Skeletal muscle satellite cell (primary cell): ENCODE data around the gene EVC.

Source experiments
- H3K27me3 ChIP-seq: 2 replicates; pipeline ENCODE4 v1.7.0; 2013; ENCODE audit warnings: low read length; ENCODE audit not compliant: control insufficient read depth, insufficient read depth
- H3K36me3 ChIP-seq: 2 replicates; pipeline ENCODE4 v1.7.0; 2013; ENCODE audit warnings: mild to moderate bottlenecking, control low read depth, low read length; ENCODE audit not compliant: insufficient read depth
- H3K4me1 ChIP-seq: 2 replicates; pipeline ENCODE4 v1.7.0; 2013; ENCODE audit warnings: low read length; ENCODE audit not compliant: control insufficient read depth, insufficient read depth
- H3K4me2 ChIP-seq: 2 replicates; pipeline ENCODE4 v1.7.0; 2013; ENCODE audit warnings: mild to moderate bottlenecking, low read length
- H3K4me3 ChIP-seq: 2 replicates; pipeline ENCODE4 v1.7.0; 2013; ENCODE audit warnings: low read length
- H3K9ac ChIP-seq: 2 replicates; pipeline ENCODE4 v1.7.0; 2013; ENCODE audit warnings: mild to moderate bottlenecking, low read depth, low read length, moderate library complexity
- H3K9me3 ChIP-seq: replicated peaks from 2 replicates; pipeline ENCODE4 v1.7.0; 2013; ENCODE audit warnings: mild to moderate bottlenecking, control low read depth, low read length

Gene EVC

GRCh38 chr4:5797866-5798265 lies 86.9 kb downstream of the EVC start:
- Histone ChIP-seq H3K9ac (no peak overlapping the region), H3K4me1 (no peaks in the 10 kb centered on the region), H3K9me3 (no peaks in the 10 kb centered on the region), H3K4me2 (no peak overlapping the region), H3K36me3 (peaks cover 91% of the 10 kb centered on the region), H3K27me3 (no peaks in the 10 kb centered on the region), H3K4me3 (no peak overlapping the region)

GRCh38 chr4:5798462-5798861 lies 87.5 kb downstream of the EVC start:
- Histone ChIP-seq H3K36me3 (peaks cover 91% of the 10 kb centered on the region), H3K27me3 (no peaks in the 10 kb centered on the region), H3K4me2 (no peak overlapping the region), H3K4me1 (no peaks in the 10 kb centered on the region), H3K9ac (no peak overlapping the region), H3K9me3 (no peaks in the 10 kb centered on the region), H3K4me3 (no peak overlapping the region)

DNA sequence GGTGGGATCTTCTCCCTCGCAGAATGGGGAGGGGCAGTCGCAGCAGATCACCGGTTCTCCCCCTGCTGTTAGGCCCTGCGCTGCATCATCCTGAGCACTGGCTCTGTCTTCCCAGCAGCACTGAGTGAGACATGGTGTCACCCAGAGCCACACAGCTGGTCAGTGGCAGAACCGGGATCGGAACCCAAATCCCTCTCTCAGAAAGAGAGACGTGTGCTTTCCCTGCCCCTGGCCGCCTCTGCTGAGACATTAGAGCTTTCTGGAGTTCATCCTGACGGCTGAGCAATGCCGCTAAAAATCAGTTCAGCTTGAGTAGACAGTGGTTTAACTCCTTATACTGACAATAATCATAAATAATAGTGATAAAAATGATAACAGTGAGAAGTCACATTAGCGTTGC lies 87.9 kb downstream of the EVC start:
- Histone ChIP-seq H3K4me3 (no peak overlapping the region), H3K36me3 (peaks cover 89% of the 10 kb centered on the region)

GRCh38 chr4:5799406-5799805 lies 88.4 kb downstream of the EVC start:
- no peaks in the 10 kb centered on the region for H3K9me3 ChIP-seq
- no peak overlapping the region for H3K4me3 ChIP-seq
- no peaks in the 10 kb centered on the region for H3K4me1 ChIP-seq
- H3K4me2 ChIP-seq: no peak overlapping the region
- H3K27me3 ChIP-seq: no peaks in the 10 kb centered on the region
- H3K36me3 ChIP-seq: peaks cover 94% of the 10 kb centered on the region
- no peak overlapping the region for H3K9ac ChIP-seq

More for the DNA sequence above, 87.9 kb downstream of the EVC start:
- Histone ChIP-seq H3K4me1 (no peaks in the 10 kb centered on the region), H3K9ac (no peak overlapping the region), H3K9me3 (no peaks in the 10 kb centered on the region), H3K27me3 (no peaks in the 10 kb centered on the region), H3K4me2 (no peak overlapping the region)

DNA sequence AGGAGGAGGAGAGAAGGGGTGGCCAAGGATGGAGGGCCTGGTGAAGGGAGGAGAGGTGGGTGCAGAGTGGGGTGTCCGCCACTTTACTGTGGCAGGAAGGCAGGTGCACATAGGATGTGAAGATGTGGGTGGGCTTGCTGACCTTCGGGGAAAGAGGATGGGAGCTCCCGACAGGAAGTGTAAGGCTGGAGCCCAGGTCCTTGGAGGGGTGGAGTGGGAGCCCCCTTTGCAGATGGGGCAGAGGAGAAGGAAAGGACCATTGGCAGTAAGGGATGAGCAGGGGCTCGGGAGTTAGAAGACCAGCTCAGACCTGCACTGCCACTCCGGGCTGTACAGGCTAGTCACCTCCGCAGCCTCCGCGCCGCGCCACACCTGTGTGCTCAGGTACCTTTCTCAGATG lies 89.5 kb downstream of the EVC start:
- H3K4me3 ChIP-seq: no peak overlapping the region
- H3K4me2 ChIP-seq: no peak overlapping the region
- peaks cover 94% of the 10 kb centered on the region for H3K36me3 ChIP-seq
- no peak overlapping the region for H3K9ac ChIP-seq
- H3K9me3 ChIP-seq: no peaks in the 10 kb centered on the region
- no peaks in the 10 kb centered on the region for H3K27me3 ChIP-seq
- no peaks in the 10 kb centered on the region for H3K4me1 ChIP-seq

- Histone ChIP-seq H3K4me2 (no peak overlapping the region), H3K27me3 (no peaks in the 10 kb centered on the region), H3K4me3 (no peak overlapping the region), H3K9ac (no peak overlapping the region), H3K9me3 (no peaks in the 10 kb centered on the region), H3K36me3 (peaks cover 92% of the 10 kb centered on the region), H3K4me1 (no peaks in the 10 kb centered on the region)
These were observed 90.7 kb downstream of the EVC start for GRCh38 chr4:5801696-5802095.

- peaks cover 91% of the 10 kb centered on the region for H3K36me3 ChIP-seq
- H3K4me1 ChIP-seq: no peaks in the 10 kb centered on the region
- H3K9me3 ChIP-seq: no peaks in the 10 kb centered on the region
- no peak overlapping the region for H3K4me3 ChIP-seq
- H3K4me2 ChIP-seq: no peak overlapping the region
- H3K9ac ChIP-seq: no peak overlapping the region
- no peaks in the 10 kb centered on the region for H3K27me3 ChIP-seq
These were observed 91.6 kb downstream of the EVC start for GRCh38 chr4:5802565-5802964.

DNA sequence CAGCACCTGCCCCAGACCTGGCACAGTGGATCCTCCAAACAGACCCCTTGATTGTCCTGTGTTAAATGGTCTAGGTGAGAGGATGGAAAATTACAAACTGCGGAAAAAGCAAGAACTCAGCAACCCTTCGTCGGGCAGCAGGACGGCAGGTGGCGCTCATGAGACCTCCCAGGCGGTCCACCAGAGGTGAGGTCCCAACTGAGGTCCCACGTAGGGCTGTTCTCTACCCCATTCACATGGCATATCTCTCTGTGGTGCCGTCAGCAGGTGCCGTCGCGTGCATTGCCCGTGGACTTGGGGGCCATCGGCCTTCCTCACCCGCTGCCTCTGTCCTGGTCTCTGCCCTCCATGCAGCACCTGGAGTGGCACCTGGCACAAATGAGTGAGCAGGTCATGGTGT lies 93.7 kb downstream of the EVC start:
- Histone ChIP-seq H3K4me1 (no peaks in the 10 kb centered on the region), H3K9me3 (no peaks in the 10 kb centered on the region), H3K4me3 (no peak overlapping the region), H3K36me3 (peaks cover 89% of the 10 kb centered on the region), H3K4me2 (no peak overlapping the region), H3K27me3 (no peaks in the 10 kb centered on the region), H3K9ac (no peak overlapping the region)

GRCh38 chr4:5805270-5805669 lies 94.3 kb downstream of the EVC start:
- no peak overlapping the region for H3K9ac ChIP-seq
- no peaks in the 10 kb centered on the region for H3K9me3 ChIP-seq
- H3K4me1 ChIP-seq: no peaks in the 10 kb centered on the region
- H3K4me2 ChIP-seq: no peak overlapping the region
- no peak overlapping the region for H3K4me3 ChIP-seq
- peaks cover 92% of the 10 kb centered on the region for H3K36me3 ChIP-seq
- H3K27me3 ChIP-seq: no peaks in the 10 kb centered on the region

DNA sequence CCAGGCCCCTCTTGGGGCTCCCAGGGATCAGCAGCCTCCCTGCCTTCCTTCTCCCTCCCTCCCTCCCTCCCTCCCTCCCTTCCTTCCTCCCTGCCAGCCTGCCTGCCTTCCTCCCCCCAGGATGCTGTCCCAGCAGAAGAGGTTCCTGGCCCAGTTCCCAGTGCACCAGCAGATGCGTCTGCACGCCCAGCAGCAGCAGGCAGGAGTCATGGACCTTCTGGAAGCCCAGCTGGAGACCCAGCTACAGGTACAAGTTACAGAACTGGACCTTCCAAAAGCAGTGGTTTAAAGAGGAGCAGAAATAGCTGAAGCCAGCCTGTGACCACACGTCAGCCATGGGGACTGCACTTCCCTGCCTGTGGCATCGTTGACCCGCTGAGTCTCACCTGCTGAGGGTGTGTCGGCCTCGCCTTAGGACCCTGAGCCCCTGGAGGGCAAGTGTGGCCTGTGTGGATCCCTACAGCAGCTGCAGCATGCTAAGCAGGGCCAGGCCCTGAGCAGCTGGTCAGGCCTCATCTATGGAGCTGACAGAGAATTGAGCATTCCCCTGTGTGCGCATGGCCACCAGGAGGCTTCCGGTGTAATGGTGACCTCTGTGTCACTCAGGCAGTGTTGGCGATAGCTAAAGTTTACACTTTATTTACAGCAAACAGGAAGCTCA lies 97.2 kb downstream of the EVC start:
- H3K9me3 ChIP-seq: no peaks in the 10 kb centered on the region
- H3K9ac ChIP-seq: no peak overlapping the region
- H3K4me1 ChIP-seq: no peaks in the 10 kb centered on the region
- no peaks in the 10 kb centered on the region for H3K27me3 ChIP-seq
- no peak overlapping the region for H3K4me3 ChIP-seq
- H3K36me3 ChIP-seq: peaks cover 90% of the 10 kb centered on the region
- no peak overlapping the region for H3K4me2 ChIP-seq

DNA sequence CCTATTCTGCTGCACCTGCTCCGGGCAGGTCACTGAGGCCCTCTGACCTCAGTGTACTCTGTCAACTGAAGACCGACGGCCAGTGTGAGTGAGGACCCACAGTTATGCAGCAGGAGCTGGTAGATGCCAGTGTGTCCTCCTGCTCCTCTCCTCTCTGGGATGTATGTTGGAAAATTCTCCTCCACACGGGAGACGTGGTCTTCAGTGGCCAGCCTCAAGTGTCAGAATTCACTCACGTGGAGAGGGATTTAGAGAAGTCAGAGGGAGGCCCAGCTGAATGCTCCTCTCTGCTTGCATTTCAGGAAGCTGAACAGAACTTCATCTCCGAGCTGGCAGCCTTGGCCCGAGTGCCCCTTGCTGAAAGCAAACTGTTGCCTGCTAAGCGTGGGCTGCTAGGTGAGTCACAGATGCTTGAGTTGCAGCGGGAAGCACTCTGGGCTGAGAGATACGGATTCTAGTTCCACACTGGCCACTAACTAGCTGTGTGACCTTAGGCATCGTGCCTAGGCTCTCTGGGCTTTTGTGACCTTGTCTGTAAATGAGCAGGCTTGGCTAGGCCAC lies 98.3 kb downstream of the EVC start:
- Histone ChIP-seq H3K4me3 (no peak overlapping the region), H3K9me3 (no peaks in the 10 kb centered on the region), H3K36me3 (peaks cover 92% of the 10 kb centered on the region), H3K4me2 (no peak overlapping the region), H3K9ac (no peak overlapping the region), H3K4me1 (no peaks in the 10 kb centered on the region), H3K27me3 (no peaks in the 10 kb centered on the region)

DNA sequence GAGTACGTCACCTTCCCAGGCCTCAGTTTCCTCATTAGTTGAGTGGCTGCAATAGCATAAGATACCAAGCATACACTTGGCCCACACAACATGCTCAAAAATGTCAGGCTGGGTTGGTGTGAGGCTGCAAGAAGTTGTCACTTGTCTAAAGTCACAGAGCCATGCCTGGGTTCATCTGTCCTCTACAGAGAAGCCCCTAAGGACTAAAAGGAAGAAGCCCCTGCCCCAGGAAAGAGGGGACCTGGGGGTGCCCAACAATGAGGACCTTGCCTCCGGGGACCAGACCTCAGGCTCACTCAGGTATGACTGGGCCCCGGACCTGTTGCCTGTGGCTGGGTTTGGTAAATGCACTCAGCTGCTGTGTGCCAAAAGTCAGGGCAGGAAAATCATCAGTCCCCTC lies 99.2 kb downstream of the EVC start:
- Histone ChIP-seq H3K4me2 (no peak overlapping the region), H3K36me3 (peaks cover 92% of the 10 kb centered on the region), H3K9me3 (no peaks in the 10 kb centered on the region), H3K4me3 (no peak overlapping the region), H3K9ac (no peak overlapping the region), H3K4me1 (no peaks in the 10 kb centered on the region), H3K27me3 (no peaks in the 10 kb centered on the region)
